SU-DHL-6 (cell line): ENCODE data around the gene OBI1.

Source experiments
- EZH2phosphoT487 ChIP-seq: fragments of 200-600 bp; sonication (generic), shearing (Covaris generic); conservative IDR thresholded peaks from 2 replicates; pipeline ENCODE4 v1.6.1; 2018; ENCODE audit warnings: mild to moderate bottlenecking, antibody characterized with exemption, low read length, moderate library complexity, mixed read lengths
- TF ChIP-seq, protein P1 (sequence below): fragments of 200-600 bp; sonication (generic); IDR thresholded peaks from one replicate; pipeline ENCODE4 v1.5.1; 2017; ENCODE audit warnings: antibody characterized with exemption, mild to moderate bottlenecking, low read length, moderate library complexity; ENCODE audit not compliant: insufficient read depth, poor library complexity, severe bottlenecking

DNA sequence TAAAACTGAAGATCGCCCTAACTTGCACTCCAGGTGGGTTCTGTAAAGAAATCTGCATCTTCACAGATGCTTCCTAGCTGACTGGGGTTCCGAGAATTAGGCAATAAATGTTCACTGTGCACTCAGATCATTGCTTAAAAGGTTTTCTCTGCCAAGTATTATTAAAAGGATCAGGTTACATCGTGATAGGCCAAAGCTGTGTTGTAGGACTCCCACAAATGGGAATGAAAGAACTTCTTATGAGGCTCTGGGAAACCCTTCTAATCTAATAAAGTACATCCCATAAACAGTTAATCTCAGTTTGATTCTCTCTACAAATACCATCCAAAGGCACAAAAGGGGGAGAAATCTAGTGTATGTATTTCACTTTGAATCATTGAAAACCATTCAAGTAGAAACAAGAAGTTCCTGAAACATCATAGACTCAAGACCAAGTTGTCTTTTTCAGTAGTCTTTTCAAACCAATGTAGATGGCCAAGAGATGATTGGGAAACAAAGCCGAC, 48.5 kb downstream of the OBI1 start:
- TF ChIP-seq, protein P1, sequence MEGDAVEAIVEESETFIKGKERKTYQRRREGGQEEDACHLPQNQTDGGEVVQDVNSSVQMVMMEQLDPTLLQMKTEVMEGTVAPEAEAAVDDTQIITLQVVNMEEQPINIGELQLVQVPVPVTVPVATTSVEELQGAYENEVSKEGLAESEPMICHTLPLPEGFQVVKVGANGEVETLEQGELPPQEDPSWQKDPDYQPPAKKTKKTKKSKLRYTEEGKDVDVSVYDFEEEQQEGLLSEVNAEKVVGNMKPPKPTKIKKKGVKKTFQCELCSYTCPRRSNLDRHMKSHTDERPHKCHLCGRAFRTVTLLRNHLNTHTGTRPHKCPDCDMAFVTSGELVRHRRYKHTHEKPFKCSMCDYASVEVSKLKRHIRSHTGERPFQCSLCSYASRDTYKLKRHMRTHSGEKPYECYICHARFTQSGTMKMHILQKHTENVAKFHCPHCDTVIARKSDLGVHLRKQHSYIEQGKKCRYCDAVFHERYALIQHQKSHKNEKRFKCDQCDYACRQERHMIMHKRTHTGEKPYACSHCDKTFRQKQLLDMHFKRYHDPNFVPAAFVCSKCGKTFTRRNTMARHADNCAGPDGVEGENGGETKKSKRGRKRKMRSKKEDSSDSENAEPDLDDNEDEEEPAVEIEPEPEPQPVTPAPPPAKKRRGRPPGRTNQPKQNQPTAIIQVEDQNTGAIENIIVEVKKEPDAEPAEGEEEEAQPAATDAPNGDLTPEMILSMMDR, result no peak
- no peak for TF ChIP-seq EZH2phosphoT487
